ENCODE measurements around the gene PRMT7. TPM values are rescaled to one million over a fixed set of nuclear protein-coding genes. Genes with fewer than 3 reads are reported as not detected.

Gene PRMT7
- total RNA-seq, 1 experiment from 2014 or later, result 33.1 TPM

DNA sequence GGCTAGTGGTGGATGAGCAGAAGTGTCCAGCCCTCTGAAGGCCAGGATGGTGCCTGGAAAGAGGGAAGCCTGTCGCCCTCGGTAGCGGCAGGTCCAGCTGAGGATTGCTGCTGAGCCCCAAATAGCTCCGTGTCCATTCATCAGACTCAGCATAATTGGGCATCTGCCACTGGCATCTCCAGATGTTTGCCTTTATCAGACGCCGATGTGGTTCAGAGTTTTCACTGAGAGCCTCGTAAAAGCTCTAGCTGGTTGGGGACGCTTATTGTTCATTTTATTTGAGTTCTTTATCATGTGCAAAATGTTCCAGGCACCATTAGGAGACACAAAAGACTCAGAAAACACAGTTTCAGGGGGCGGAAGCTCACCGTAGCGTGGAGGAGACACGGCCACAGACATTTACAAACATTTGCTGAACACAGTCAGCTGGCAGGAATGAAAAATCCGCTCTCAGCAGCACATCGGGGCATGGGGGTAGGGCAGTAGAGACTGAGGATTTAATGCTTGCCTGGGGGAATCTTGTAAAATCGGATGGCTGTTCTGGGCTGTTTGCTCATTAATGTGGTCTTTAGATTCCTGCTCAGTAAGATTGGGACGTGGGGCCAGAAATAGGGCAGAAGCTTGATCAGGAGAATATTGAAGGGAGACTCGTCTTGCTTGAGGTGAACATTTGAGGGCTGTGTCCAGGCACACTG, 95.8 kb downstream of the PRMT7 start:
- TF ChIP-seq TCF7L2 (IDR thresholded peaks at IDR 0.05; ENCODE audit: low read depth, low read length), result no peak
- TF ChIP-seq POLR2AphosphoS5 (IDR thresholded peaks at IDR 0.05; ENCODE audit: low read depth, low read length), result no peak
- TF ChIP-seq SIN3A (IDR thresholded peaks at IDR 0.05; ENCODE audit: borderline replicate concordance, insufficient read depth, low read depth, low read length), result no peak
- TF ChIP-seq, protein P1, sequence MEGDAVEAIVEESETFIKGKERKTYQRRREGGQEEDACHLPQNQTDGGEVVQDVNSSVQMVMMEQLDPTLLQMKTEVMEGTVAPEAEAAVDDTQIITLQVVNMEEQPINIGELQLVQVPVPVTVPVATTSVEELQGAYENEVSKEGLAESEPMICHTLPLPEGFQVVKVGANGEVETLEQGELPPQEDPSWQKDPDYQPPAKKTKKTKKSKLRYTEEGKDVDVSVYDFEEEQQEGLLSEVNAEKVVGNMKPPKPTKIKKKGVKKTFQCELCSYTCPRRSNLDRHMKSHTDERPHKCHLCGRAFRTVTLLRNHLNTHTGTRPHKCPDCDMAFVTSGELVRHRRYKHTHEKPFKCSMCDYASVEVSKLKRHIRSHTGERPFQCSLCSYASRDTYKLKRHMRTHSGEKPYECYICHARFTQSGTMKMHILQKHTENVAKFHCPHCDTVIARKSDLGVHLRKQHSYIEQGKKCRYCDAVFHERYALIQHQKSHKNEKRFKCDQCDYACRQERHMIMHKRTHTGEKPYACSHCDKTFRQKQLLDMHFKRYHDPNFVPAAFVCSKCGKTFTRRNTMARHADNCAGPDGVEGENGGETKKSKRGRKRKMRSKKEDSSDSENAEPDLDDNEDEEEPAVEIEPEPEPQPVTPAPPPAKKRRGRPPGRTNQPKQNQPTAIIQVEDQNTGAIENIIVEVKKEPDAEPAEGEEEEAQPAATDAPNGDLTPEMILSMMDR (IDR thresholded peaks at IDR 0.05), result no peak
- TF ChIP-seq, protein P2, sequence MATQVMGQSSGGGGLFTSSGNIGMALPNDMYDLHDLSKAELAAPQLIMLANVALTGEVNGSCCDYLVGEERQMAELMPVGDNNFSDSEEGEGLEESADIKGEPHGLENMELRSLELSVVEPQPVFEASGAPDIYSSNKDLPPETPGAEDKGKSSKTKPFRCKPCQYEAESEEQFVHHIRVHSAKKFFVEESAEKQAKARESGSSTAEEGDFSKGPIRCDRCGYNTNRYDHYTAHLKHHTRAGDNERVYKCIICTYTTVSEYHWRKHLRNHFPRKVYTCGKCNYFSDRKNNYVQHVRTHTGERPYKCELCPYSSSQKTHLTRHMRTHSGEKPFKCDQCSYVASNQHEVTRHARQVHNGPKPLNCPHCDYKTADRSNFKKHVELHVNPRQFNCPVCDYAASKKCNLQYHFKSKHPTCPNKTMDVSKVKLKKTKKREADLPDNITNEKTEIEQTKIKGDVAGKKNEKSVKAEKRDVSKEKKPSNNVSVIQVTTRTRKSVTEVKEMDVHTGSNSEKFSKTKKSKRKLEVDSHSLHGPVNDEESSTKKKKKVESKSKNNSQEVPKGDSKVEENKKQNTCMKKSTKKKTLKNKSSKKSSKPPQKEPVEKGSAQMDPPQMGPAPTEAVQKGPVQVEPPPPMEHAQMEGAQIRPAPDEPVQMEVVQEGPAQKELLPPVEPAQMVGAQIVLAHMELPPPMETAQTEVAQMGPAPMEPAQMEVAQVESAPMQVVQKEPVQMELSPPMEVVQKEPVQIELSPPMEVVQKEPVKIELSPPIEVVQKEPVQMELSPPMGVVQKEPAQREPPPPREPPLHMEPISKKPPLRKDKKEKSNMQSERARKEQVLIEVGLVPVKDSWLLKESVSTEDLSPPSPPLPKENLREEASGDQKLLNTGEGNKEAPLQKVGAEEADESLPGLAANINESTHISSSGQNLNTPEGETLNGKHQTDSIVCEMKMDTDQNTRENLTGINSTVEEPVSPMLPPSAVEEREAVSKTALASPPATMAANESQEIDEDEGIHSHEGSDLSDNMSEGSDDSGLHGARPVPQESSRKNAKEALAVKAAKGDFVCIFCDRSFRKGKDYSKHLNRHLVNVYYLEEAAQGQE (IDR thresholded peaks at IDR 0.05; ENCODE audit: insufficient read depth in 1 of 2, low read depth in 2 of 2, low read length in 1 of 2), result no peak
- intact Hi-C loops (cut with micrococcal nuclease; ENCODE audit: unreplicated experiment), result no loop called here
- H3K27me3 ChIP-seq (ENCODE audit: control insufficient read depth, insufficient read depth, low read length), result no peaks in the 10 kb centered on the region
- BruUV-seq (replicated peaks), result no TSS peak
- no peaks in the 10 kb centered on the region for H3K36me3 ChIP-seq (ENCODE audit: control insufficient read depth, insufficient read depth, low read length)
- H3K4me3 ChIP-seq (ENCODE audit: low read depth in 2 of 2, low read length in 2 of 2), result no peak overlapping the region
- POLR2A ChIA-PET, result no interaction called here
- DNase-seq (ENCODE audit: low read depth, low spot score), result no peak
- H3K4me1 ChIP-seq (ENCODE audit: control insufficient read depth, insufficient read depth, low read length), result peaks cover 5% of the 10 kb centered on the region; the same call in 1 of the 2 replicates
- H3K27ac ChIP-seq (ENCODE audit: low read length), result no peak overlapping the region
- peak; percentile 34; the same call in 1 of the 2 replicates for ATAC-seq
- CTCF ChIA-PET, result no interaction called here
- in situ Hi-C loops (cut with HindIII; ENCODE audit: low pct_unique_long_range_greater_than_20kb, low sequenced_read_pairs), result no loop called here
- no peaks in the 10 kb centered on the region for H3K9me3 ChIP-seq (ENCODE audit: control insufficient read depth, insufficient read depth, low read depth, low read length)

Other genes with a start within 250 kb of the PRMT7 start
- 24.8 TPM for gene NFATC3, start 225.6 kb upstream of the PRMT7 start, total RNA-seq (2021; ENCODE audit: unreplicated experiment)
- 27.0 TPM for gene ESRP2, start 74.9 kb upstream of the PRMT7 start, total RNA-seq (2021; ENCODE audit: unreplicated experiment)
- gene PLA2G15, start 65.6 kb upstream of the PRMT7 start, total RNA-seq (2021; ENCODE audit: unreplicated experiment), result 14.3 TPM
- gene SLC7A6, start 46.5 kb upstream of the PRMT7 start, total RNA-seq (2021; ENCODE audit: unreplicated experiment), result 58.9 TPM
- 16.0 TPM for gene SLC7A6OS, start 73 bp upstream of the PRMT7 start, total RNA-seq (2021; ENCODE audit: unreplicated experiment)
- gene SMPD3, start 137.5 kb downstream of the PRMT7 start, total RNA-seq (2021; ENCODE audit: unreplicated experiment), result 0.77 TPM
- 16.8 TPM for gene ZFP90, start 228.3 kb downstream of the PRMT7 start, total RNA-seq (2021; ENCODE audit: unreplicated experiment)

Measured in Panc1 (cell line).